MG63 (cell line): ENCODE data around the gene MAP6. TPM values are rescaled to one million over a fixed set of nuclear protein-coding genes. Genes with fewer than 3 reads are reported as not detected.
"Not testable (repeated sequence)": the region's sequence is repeated elsewhere in the genome, so short reads cannot be mapped to it uniquely, and the experiment has no call there.

Experiments used
- DNase-seq: peaks from one replicate; pipeline ENCODE4 v3.0.0-alpha.2; 2020
- H3K27me3 ChIP-seq: fragments of 250-450 bp; sonication (Bioruptor Pico); 2 replicates; pipeline ENCODE4 v1.5.1; 2020; ENCODE audit warnings: mild to moderate bottlenecking, moderate library complexity
- H3K36me3 ChIP-seq: fragments of 250-450 bp; sonication (Bioruptor Pico); 2 replicates; pipeline ENCODE4 v1.5.1; 2020; ENCODE audit warnings: mild to moderate bottlenecking, moderate library complexity
- H3K4me3 ChIP-seq: fragments of 250-450 bp; sonication (Bioruptor Pico); 2 replicates; pipeline ENCODE4 v1.5.1; 2020; ENCODE audit warnings: mild to moderate bottlenecking, moderate library complexity
- H3K9me3 ChIP-seq: fragments of 250-450 bp; sonication (Bioruptor Pico); 2 replicates; pipeline ENCODE4 v1.5.1; 2020; ENCODE audit warnings: mild to moderate bottlenecking, moderate library complexity
- total RNA-seq: library from RNA; depleted of rRNA; stranded (reverse); fragments of >200 nt; shearing (Covaris generic); gene quantifications from 2 replicates; pipeline ENCODE4 v1.2.3, GENCODE V29; 2014; ENCODE audit warnings: low replicate concordance; rRNA removed

MAP6 gene
- not detected in 2 replicates for total RNA-seq

DNA sequence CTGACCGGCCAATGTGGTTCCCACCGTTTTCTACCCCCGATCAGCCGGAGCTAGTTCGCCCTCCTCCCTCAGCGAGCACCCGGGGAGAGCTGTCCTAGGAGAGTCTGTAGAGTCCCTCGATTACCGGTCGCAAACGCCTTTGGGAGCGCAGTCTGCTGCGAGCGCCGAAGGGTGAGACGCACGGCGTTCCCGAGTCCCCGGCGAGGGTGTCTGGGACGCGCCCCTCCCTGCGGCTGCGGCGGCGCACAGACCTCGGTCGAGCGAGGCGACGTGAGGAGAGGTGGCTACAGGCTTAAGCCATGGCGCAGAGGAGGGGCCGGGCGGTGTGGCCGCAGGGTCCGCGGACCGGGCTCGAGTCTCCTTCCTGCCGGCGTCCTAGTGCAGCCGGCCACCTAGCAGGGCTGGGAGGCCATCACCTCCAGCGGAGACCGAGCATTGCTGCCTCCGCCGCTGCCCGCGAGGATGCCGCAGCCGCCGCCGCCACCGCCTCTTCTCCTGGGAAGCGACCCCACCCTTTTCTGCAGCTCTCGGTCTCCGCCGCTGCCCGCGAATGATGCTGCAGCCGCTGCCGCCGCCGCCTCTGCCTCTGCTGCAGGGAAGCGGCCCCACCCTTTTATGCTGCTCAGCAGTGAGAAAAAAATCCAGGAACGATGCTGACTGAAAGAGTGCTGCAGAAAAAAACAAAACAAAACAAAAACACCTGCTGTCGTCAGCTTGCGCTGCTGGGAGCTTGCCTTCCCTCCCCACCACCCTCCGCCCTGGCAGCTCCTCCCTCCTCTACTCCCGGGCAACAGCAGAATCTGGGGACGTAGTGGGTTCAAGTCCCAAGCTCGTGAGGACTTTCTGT, at the start of gene MAP6:
Gene MAP6 (minus strand): TSS at position 588 of the 847 bp plus-strand sequence. CDS start 669 bp downstream, outside the sequence.
- no peak for DNase-seq
- H3K4me3 ChIP-seq, result peak within 1 kb of the TSS; percentile 15; the same call in 1 of the 2 replicates
- H3K36me3 ChIP-seq, result no peaks in the 10 kb centered on the region
- H3K9me3 ChIP-seq, result no peaks in the 10 kb centered on the region
- H3K27me3 ChIP-seq, result peaks cover 46% of the 10 kb centered on the region

DNA sequence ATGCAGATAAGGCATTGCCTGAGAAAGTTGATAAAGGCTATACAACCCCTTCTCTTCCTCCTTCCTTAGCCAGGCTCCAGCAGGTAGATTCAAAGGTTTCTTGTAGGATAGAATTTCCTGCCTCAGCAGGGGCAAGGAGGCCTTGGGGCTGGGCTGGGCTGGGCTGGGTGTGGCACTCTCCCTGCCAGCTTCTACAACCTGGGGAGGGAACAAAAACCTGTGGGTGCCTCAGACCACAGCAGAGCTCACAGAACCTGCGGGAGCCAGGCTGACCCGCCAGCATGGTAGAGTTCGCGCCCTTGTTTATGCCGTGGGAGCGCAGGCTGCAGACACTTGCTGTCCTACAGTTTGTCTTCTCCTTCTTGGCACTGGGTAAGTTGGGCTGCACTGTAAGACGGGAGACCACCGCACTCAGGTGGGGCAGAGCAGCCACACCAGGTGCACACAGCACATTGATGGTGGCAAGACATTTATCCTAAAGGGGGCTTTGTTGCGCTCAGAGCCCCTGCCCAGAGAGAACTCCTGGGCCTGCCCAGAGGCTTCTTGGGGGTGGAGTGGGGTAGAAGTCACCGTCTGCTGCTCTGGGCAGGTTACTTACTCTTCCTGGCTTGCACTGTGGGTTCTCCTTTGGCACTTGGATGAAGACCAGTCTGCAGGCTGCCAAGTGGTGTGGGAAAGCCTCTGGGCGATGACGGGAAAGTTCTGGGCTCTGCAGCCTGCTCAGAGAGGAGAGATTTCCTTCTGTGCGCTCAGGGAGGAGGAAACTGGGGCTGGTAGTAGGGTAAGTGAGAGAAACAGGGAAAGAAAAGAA, 49.0 kb upstream of the MAP6 start, which contains the start of gene MOGAT2:
Gene MOGAT2 (plus strand): TSS at position 231 of the 811 bp plus-strand sequence. CDS start 51 bp downstream, at position 282.
- Histone ChIP-seq H3K27me3 (no peaks in the 10 kb centered on the region), H3K4me3 (no peak within 1 kb of the TSS), H3K36me3 (no peaks in the 10 kb centered on the region), H3K9me3 (no peaks in the 10 kb centered on the region)
- no peak for DNase-seq

DNA sequence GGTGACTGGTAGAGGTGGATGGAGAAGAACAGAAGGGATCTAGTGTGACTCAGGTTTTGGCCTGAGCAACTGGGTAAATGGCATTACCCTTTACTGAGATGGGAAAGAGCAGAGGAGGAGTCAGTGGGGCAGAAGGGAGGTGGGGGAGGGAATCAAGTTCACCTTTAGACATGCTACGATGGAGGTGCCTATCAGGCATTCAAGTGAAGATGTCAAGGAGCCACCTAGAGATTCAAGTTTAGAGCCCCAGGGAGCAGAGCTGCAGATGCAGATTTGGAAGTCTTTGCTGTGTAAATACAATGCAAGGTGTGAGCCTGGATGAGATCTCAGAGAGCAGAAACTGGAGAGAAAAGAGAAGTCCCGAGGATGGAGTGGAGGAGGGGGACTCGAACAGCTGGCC, 47.8 kb upstream of the MAP6 start:
- H3K27me3 ChIP-seq, result no peaks in the 10 kb centered on the region; the same call in 1 of the 2 replicates
- no peak for DNase-seq
- H3K36me3 ChIP-seq, result no peaks in the 10 kb centered on the region

DNA sequence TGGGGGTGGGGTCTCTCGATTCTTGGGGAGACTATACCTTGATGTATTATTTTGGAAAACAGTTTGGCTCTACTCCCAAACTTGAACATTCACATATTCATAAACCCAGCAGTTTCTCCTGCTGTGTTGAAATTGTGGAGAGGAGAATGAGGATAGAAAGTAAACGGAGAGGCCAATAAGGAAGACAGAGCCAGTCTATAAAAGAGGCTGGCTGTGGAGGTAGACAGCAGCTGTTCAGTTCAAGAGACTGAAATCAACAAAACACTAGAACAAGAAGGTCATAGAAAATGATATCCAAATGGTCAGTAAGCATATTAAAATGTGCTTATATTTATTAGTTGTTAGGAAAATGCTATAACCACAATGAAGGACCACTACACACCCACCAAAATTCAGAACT, 46.9 kb upstream of the MAP6 start:
- no peaks in the 10 kb centered on the region for H3K9me3 ChIP-seq
- H3K36me3 ChIP-seq, result no peaks in the 10 kb centered on the region
- H3K4me3 ChIP-seq, result no peak overlapping the region
- no peak for DNase-seq
- H3K27me3 ChIP-seq, result no peaks in the 10 kb centered on the region; the same call in 1 of the 2 replicates

More for the DNA sequence above, 47.8 kb upstream of the MAP6 start:
- Histone ChIP-seq H3K9me3 (no peaks in the 10 kb centered on the region), H3K4me3 (no peak overlapping the region)

DNA sequence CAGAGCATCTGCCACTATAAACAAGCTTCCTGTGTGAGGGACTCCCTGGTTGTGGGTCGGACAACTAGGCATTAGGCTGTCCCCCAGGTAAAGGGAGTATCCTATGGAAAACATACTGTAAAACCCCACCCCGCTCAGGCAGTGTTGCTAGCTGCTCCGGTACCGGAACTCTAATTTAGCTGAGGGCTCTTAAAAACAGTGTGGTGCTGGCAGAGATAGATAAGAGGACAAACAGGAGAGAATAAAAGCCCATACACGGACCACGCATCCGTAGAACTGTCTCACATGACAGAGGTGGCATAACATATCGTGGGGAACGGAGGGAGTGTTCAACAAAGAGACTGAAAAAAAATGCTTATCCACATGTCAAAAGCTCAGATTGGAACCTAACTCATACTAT, 45.4 kb upstream of the MAP6 start:
- no peaks in the 10 kb centered on the region for H3K9me3 ChIP-seq
- no peaks in the 10 kb centered on the region for H3K36me3 ChIP-seq
- no peak for DNase-seq
- H3K4me3 ChIP-seq, result no peak overlapping the region
- peaks cover under 1% of the 10 kb centered on the region for H3K27me3 ChIP-seq

DNA sequence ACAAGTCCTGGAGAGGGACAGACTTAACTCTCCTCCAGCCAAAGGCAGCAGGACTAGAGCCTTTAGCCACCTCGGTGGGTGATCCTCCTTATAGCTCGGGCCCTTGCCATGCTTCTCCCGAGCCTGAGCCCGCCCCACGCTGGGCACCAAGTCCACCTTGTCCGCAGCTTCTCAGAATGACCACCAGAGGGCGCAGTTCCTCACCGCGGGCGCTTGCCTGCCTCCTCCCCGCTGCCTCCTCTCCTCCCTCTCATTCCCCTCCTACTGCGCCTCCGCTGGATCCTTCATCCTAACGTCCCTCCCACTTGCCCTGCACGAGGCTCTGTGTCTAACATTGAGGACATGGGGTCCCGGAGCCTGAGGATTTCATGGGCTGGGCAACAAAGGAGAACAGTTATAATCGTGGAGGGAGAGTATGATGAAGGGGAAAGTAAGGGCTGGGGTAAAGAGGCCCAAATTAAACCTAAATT, 37.5 kb upstream of the MAP6 start:
- Histone ChIP-seq H3K4me3 (no peak overlapping the region), H3K27me3 (peaks cover 5% of the 10 kb centered on the region; the same call in 1 of the 2 replicates), H3K36me3 (no peaks in the 10 kb centered on the region), H3K9me3 (no peaks in the 10 kb centered on the region)
- peak; percentile 74 for DNase-seq

DNA sequence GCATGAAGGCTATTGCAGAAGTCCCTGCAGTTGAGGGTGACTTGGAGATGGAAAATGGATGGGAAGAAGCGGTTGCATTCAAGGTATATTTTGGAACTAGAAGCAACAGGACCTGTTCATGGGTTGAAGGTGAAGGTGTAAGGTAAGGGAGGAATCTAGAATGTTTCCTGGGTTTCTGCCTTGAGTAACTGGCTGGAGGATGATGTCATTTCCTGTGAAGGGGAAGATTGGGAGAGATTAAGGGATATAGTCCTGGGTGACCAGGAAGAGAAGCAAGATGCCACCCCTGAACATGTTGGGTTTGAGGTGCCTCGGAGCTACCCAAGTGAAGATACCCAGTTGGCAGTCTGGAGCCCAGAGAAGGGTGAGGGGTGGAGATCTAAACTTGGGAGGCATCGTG, 36.7 kb upstream of the MAP6 start:
- Histone ChIP-seq H3K27me3 (peaks cover 5% of the 10 kb centered on the region; the same call in 1 of the 2 replicates), H3K4me3 (no peak overlapping the region)
- DNase-seq, result no peak

DNA sequence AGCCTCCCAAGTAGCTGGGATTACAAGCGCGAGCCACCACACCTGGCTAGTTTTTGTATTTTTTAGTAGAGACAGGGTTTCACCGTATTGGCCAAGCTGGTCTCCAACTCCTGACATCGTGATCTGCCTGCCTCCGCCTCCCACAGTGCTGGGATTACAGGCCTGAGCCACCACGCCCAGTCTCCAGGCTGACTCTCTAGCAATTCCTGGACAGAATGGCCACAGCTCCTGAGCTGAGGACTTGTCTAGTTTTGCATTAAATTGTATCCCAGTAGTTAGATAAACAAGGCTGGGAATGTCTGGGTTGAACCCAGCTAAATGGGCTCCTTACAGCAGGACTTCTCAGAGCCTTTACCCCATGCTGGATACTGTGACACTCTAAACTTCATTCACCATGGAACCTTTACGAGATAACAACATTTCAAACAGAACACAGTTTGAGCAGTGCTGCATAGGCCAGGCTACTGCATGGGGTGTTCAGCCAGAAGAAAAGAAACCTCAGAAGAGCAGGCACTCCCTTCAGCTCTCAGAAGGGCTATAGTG, 34.9 kb upstream of the MAP6 start:
- DNase-seq, result no peak
- Histone ChIP-seq H3K9me3 (no peaks in the 10 kb centered on the region), H3K4me3 (no peak overlapping the region), H3K27me3 (no peaks in the 10 kb centered on the region), H3K36me3 (no peaks in the 10 kb centered on the region)

More for the DNA sequence above, 36.7 kb upstream of the MAP6 start:
- Histone ChIP-seq H3K36me3 (no peaks in the 10 kb centered on the region), H3K9me3 (no peaks in the 10 kb centered on the region)

DNA sequence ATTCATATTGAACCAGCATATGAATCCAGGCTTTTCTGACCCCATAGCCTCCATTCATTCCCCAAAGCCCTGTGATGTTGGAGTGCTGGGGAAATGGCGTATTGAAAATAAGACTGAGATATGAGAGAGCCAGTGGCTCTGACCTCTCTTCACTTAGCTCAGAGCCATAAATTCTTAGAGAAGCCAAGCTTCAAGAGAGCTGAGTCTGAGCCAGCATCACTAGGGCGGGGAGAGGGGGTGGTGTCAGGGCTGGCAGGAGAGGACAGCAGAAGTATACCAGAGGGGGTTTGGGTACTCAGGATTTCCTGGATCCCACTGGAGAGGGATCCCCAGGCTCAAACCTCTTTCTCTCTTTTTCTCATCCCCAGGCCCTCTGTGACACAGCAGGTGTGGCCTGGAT, 32.1 kb upstream of the MAP6 start:
- no peak for DNase-seq
- no peaks in the 10 kb centered on the region for H3K27me3 ChIP-seq
- no peak overlapping the region for H3K4me3 ChIP-seq
- H3K36me3 ChIP-seq, result no peaks in the 10 kb centered on the region
- no peaks in the 10 kb centered on the region for H3K9me3 ChIP-seq

DNA sequence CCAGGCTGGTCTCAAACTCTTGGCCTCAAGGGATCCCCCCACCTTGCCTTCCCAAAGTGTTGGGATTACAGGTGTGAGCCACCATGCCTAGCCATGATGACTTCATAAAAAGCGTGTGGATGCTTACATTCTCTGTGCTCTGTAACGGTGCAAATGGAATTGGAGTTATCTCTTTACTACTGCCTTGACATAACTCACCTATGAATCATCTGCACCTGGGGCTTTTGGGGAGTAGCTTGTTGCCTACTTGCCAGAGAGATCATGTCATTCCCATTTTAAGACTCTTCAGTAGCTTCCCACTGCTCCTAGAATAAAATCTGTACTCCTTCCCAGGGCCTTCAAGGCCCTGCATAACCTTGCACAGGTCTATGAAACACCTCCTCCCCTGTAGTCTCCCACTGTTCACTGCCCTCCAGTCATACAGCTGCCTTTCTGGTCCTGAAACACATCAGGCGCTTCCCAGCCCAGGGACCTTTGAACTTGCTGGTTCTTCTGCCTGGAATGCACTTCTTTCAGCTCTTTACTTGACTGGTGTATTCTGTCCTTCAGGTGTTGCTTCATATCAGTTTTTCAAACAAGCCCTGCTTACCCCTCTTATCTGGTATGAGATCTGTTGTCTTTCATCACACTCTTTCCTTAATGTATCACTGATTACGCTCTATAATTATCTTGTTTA, 29.2 kb upstream of the MAP6 start:
- H3K27me3 ChIP-seq, result peaks cover 16% of the 10 kb centered on the region
- no peaks in the 10 kb centered on the region for H3K36me3 ChIP-seq
- peaks cover 4% of the 10 kb centered on the region for H3K9me3 ChIP-seq
- DNase-seq, result no peak
- H3K4me3 ChIP-seq, result no peak overlapping the region

DNA sequence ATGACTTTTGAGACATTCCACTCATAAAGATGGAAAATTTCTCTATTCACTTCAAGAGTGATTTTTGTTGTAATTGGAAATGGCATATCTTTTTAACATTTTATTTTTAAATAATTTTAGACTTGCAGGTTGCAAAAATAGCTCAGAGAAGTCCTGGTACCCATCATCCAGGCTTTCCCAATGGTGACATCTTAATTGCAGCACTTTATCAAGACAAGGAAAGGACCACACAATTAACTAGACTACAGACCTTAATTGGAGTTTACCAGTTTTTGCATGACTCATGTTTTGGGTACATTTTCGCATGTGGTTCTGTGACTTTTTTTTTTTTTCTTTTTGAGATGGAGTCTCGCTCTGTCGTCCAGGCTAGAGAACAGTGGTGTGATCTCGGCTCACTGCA, 23.0 kb upstream of the MAP6 start:
- Histone ChIP-seq H3K27me3 (peaks cover 28% of the 10 kb centered on the region), H3K36me3 (no peaks in the 10 kb centered on the region), H3K4me3 (no peak overlapping the region), H3K9me3 (peaks cover 4% of the 10 kb centered on the region)
- DNase-seq, result no peak

DNA sequence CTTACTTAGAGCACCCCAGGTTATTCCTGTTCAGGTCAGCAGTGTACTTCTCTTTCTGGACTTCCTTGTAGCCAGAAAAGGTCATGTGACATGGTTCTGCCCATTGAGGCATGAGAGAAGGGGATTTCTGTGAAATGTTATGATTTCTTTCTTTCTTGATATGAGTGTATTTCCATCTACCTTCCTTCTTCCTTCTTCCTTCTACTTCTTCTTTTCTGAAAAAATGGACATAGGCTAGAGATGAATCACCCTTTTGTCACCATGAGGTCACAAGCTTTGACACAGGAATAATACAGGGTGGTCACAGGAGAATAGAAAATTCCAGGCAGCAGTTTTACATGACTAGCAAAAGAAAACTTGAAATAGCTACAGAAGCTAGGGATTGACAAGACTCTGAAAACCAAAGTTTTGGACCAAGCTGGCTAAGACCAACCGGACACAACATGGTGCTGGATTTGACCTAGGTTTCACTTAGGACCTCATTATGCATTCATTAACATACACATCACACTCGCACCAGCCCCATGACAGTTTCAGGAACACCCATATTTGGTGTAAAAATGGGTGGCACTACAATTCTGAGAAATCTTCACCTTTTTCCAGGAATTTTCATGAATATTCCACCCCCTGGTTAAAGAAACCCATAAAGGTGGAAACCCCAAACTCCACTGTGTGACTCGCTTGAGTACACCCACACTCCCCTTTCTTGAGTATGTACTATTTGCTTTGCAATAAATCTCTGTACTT, 21.2 kb upstream of the MAP6 start:
- Histone ChIP-seq H3K4me3 (no peak overlapping the region), H3K9me3 (peaks cover 14% of the 10 kb centered on the region), H3K27me3 (peaks cover 26% of the 10 kb centered on the region), H3K36me3 (no peaks in the 10 kb centered on the region)
- DNase-seq, result no peak

DNA sequence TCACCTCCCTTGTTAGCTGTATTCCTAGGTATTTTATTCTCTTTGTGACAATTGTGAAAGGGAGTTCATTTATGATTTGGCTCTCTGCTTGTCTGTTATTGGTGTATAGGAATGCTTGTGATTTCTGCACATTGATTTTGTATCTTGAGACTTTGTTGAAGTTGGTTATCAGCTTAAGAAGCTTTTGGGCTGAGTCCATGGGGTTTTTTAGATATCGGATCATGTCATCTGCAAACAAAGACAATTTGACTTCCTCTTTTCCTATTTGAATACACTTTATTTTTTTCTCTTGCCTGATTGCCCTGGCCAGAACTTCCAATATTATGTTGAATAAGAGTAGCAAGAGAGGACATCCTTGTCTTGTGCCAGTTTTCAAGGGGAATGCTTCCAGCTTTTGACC, 15.0 kb upstream of the MAP6 start:
- H3K4me3 ChIP-seq, DNase-seq, H3K36me3 ChIP-seq: not testable (repeated sequence)
- H3K9me3 ChIP-seq, result peaks cover 17% of the 10 kb centered on the region
- peaks cover 49% of the 10 kb centered on the region for H3K27me3 ChIP-seq

DNA sequence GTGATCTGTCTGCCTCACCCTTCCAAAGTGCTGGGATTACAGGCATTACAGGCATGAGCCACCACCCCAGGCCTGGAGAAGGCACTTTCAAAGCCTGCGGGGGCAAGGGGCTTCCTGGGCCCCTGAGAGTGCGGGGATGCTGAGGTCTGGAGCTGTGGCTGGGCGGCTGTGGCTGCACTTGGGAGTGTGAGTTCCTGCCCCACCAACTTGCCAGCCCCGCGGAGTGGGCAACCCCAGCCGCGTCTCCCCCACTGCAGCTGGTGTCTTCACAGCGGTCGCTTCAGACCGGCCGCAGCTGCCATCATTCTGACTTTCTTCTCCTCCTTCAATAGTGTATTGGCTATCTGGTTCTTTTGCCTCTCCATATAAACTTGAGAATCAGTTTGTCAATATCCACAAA, 10.7 kb upstream of the MAP6 start:
- Histone ChIP-seq H3K27me3 (peaks cover 56% of the 10 kb centered on the region), H3K4me3 (no peak overlapping the region), H3K36me3 (no peaks in the 10 kb centered on the region), H3K9me3 (peaks cover 6% of the 10 kb centered on the region)
- no peak for DNase-seq

DNA sequence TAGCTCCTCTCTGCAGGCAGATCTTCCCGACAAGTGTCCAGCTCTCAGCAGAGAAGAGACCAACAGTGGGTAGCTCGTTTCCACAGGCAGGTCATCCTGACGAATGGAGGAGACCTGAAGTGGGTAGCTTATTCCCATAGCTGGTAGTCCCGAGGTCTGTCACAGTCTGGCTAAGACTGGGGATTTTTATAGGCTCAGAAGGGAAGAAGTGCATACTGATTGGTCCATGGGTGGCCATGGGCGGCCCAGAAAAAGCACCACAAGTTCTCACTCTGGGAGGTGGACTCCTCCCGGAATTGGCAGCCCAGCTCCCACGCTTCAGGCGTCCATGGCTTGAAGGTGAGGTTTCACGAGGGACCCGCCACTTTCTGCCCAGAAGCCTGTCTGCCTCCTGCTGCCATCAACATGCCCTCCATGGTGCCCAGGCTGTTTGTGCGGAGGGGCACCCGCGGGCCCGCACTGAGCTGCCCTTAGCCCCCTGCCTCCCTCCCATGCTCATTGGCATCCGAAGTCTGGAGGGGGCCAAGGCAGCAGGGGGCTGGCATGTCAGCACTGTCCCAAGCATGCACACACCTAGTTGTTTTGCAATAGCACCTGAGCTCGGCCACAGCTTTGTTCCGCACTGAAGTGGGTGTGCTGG, 9.9 kb upstream of the MAP6 start:
- Histone ChIP-seq H3K36me3 (no peaks in the 10 kb centered on the region), H3K4me3 (no peak overlapping the region), H3K9me3 (peaks cover 13% of the 10 kb centered on the region), H3K27me3 (peaks cover 53% of the 10 kb centered on the region)
- no peak for DNase-seq
